Endothelial cell of umbilical vein (primary cell): Measurements from ENCODE around the gene PGAP3.

Experiments used
- CTCF ChIP-seq, 2 donors: IDR thresholded peaks; 1 replicate in 1 of 2; 2 replicates in 1 of 2; pipeline ENCODE4 v1.5.1; 2011; ENCODE audit warnings: low read length in 2 of 2, mild to moderate bottlenecking in 2 of 2, moderate library complexity in 2 of 2, control low read depth in 1 of 2, inconsistent platforms in 1 of 2, low read depth in 1 of 2; ENCODE audit not compliant: insufficient read depth in 1 of 2; ENCODE audit errors: extremely low read depth in 1 of 2
- EZH2 ChIP-seq: IDR thresholded peaks from 2 replicates; pipeline ENCODE4 v1.6.1; 2012; ENCODE audit warnings: borderline replicate concordance, low read depth, mild to moderate bottlenecking, moderate library complexity, low read length, inconsistent platforms; ENCODE audit not compliant: severe bottlenecking
- MAX ChIP-seq: IDR thresholded peaks from 2 replicates; pipeline ENCODE4 v1.6.1; 2011; ENCODE audit not compliant: insufficient read depth, insufficient read length
- POLR2AphosphoS5 ChIP-seq: IDR thresholded peaks from 2 replicates; pipeline ENCODE4 v1.6.1; 2012; ENCODE audit warnings: low read depth, mild to moderate bottlenecking, control low read depth, low read length, moderate library complexity; ENCODE audit not compliant: insufficient read depth

- TF ChIP-seq CTCF (IDR thresholded peaks at IDR 0.05; ENCODE audit: extremely low read depth in 1 of 2, insufficient read depth in 1 of 2, low read depth in 1 of 2, low read length in 2 of 2), result peak; percentile 52 to 78
- no peak for TF ChIP-seq MAX
- no peak for TF ChIP-seq POLR2AphosphoS5
- TF ChIP-seq EZH2, result no peak
Measured at GRCh38 chr17:39671651-39672521, 16.0 kb downstream of the PGAP3 start.
